Measurements from ENCODE around the gene ISL2. TPM values are rescaled to one million over a fixed set of nuclear protein-coding genes. Genes with fewer than 3 reads are reported as not detected.
"Not testable (repeated sequence)": the region's sequence is repeated elsewhere in the genome, so short reads cannot be mapped to it uniquely, and the experiment has no call there.

The ISL2 gene
- total RNA-seq: not detected
- not detected for polyA plus RNA-seq
- 0 to 0.25 (median 0) reads per million in 6 experiments for total RNA-seq

DNA sequence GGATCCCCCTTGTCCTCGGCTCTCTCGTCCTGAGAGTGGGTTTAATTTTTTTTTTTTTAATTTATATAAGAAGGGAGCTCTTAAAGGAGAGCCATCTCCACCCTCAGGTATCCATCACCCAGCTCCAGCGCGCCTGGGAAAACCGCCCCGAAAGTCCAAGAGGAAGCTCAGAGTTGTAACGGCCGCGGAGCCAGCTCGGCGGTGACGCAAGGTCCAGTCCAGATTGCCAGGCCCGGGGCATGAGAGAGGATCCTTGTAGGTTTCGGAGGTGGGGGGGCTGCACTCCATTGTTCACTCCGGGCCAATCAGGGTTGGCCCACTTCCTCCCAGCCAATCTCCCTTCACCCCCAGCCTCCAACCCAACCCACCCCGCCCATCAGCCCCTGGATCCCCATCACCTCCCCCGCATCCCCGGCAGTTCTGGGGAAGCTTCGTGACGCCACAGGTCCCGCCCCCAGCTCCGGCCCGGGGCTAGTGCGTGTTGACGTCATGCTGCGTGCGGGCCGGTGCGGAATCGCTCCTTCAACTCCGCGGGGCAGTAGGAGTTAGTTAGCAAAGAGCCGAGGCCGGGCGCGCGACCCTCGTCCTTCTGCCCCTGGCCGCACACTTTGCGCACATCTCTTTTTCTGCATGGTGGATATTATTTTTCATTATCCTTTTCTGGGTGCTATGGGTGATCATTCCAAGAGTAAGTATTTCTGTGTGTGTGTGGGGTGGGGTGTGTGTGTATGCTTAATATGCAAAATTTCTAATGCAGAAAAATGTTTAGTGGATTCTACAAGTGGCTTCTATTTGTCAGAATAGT lies at the start of gene ISL2:
ISL2 (plus strand) TSS at position 520 of the 805 bp plus-strand sequence; CDS start at position 631, 111 bp downstream.
- Mint-ChIP-seq H3K4me1 (peaks cover 30 to 60% (median 50%) of the 10 kb centered on the region in 4 donors), H3K36me3 (peaks cover 0 to 9% (median 0%) of the 10 kb centered on the region in 3 donors), H3K4me3 (peak within 1 kb of the TSS; percentile 53 to 87 (median 72)), H3K27me3 (peaks cover 40 to 90% (median 66%) of the 10 kb centered on the region in 5 donors), H3K27ac (peak within 1 kb of the TSS in 1 of 10 donors; percentile 18), H3K9me3 (peaks cover 0 to 3% (median 0%) of the 10 kb centered on the region in 9 donors)
- POLR2A ChIA-PET: interaction anchor here (0.9 kb wide), 1 partner anchor 821 kb away, joined by 5 read pairs; no protein-coding TSS in a partner anchor
- ATAC-seq: no peak
- peak in 1 of 10 donors; percentile 21 for DNase-seq

DNA sequence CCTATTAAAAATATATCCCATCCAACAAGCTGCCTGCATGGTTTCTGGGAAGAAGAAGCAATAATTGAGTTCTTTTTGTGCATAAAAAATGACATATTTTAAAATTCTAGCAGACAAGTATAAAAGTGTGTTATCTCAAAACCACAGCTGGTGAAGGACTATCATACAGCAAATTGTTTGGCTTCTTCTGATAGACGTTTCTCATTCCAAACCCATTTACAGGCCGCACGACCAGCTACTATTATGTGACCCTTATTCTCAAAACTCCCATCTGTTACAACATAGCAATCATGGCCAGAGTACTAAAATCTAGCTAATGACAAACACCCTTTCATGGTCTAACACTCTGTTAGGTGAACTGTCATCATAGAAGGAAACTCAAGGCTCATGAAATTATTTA lies 47.0 kb upstream of the ISL2 start:
- POLR2A ChIA-PET: no interaction called here
- Mint-ChIP-seq H3K4me1 (peaks cover 8 to 26% (median 25%) of the 10 kb centered on the region in 4 donors), H3K4me3 (no peak overlapping the region), H3K9me3 (no peaks in the 10 kb centered on the region), H3K27me3 (no peaks in the 10 kb centered on the region), H3K36me3 (peaks cover 0 to 39% (median 12%) of the 10 kb centered on the region in 3 donors), H3K27ac (peak overlapping the region in 7 of 10 donors; percentile 1 to 67 (median 51))
- DNase-seq: no peak
- ATAC-seq: no peak

DNA sequence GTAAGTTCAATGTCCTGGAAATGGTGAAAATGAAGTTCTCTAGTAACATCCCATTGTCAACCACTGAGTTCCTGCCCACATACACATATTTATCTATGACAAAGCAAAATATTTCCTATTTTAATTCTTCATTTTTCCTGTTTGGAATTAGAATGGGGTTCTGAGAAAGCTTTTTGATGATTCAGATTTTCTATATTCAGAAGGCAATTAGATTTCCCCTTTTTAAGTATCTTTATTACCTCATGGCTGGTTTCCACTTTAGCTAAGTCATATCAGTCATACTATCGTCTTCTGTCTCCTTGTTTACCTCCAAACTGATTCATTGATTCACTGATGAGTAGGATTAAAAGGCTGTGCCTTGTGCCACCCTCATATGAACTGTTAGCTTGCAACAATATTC lies 43.2 kb upstream of the ISL2 start:
- Mint-ChIP-seq H3K27me3 (no peaks in the 10 kb centered on the region), H3K4me1 (peaks cover 8 to 33% (median 18%) of the 10 kb centered on the region in 4 donors), H3K9me3 (no peaks in the 10 kb centered on the region), H3K4me3 (no peak overlapping the region), H3K36me3 (peaks cover 0 to 36% (median 12%) of the 10 kb centered on the region in 3 donors), H3K27ac (peak overlapping the region in 3 of 10 donors; percentile 11 to 53 (median 29))
- DNase-seq (no peak), ATAC-seq (no peak)
- POLR2A ChIA-PET: no interaction called here

DNA sequence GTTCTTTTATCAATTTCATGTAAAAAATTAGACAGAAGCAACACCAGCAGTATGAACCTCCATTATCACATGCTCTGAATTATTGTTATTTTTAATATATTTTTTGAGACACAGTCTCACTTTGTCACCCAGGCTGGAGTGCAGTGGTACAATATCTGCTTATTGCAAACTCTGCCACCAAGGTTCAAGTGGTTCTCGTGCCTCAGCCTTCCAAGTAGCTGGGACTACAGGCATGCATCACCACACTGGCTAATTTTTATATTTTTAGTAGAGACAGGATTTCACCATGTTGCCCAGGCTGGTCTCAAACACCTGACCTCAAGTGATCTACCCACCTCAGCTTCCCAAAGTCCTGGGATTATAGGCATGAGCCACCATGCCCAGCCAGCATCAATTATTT lies 42.1 kb upstream of the ISL2 start:
- ATAC-seq, H3K27me3 Mint-ChIP-seq, H3K4me3 Mint-ChIP-seq, H3K9me3 Mint-ChIP-seq, POLR2A ChIA-PET, DNase-seq: not testable (repeated sequence)
- Mint-ChIP-seq H3K36me3 (peaks cover 0 to 31% (median 12%) of the 10 kb centered on the region in 3 donors), H3K4me1 (peaks cover 8 to 35% (median 18%) of the 10 kb centered on the region in 4 donors), H3K27ac (peak overlapping the region in 5 of 10 donors; percentile 14 to 47 (median 24))

DNA sequence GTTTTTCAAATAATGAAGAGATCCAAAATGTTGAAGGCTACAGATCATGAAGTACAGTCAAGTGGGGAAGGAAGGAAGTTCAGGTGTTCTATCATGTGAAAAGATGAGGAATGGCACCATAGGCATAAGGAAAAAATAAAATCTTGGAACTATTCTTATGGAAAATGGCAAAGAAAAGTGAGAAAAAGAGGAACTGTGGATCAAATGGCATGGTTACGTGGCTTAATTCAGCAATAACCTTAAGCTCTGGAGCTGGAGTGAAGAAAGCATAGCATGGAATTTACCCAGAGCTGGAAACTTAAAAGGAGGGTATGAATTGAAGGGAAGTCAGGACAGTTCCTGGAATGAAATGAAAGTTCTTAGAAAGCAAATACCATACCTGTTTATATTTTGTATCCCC lies 39.7 kb upstream of the ISL2 start:
- Mint-ChIP-seq H3K27me3 (no peaks in the 10 kb centered on the region), H3K9me3 (no peaks in the 10 kb centered on the region), H3K4me3 (no peak overlapping the region), H3K36me3 (peaks cover 0 to 16% (median 5%) of the 10 kb centered on the region in 3 donors), H3K27ac (peak overlapping the region in 1 of 10 donors; percentile 23), H3K4me1 (peaks cover 8 to 37% (median 19%) of the 10 kb centered on the region in 4 donors)
- no peak for DNase-seq
- no peak for ATAC-seq
- POLR2A ChIA-PET: no interaction called here

DNA sequence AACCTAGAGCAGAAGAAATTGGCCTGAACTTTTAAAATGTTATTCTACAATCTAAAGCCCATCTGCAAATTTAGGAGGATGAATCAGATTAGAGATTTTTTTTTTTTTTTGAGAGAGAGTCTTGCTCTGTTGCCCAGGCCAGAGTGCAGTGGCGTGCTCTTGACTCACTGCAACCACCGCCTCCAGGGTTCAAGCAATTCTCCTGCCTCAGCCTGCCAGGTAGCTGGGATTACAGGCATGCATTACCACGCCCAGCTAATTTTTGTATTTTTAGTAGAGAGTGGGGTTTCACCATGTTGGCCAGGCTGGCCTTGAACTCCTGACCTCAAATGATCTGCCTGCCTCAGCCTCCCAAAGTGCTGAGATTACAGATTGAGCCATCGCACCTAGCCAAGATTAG lies 38.6 kb upstream of the ISL2 start:
- ATAC-seq, H3K27me3 Mint-ChIP-seq, POLR2A ChIA-PET, H3K4me3 Mint-ChIP-seq, H3K36me3 Mint-ChIP-seq, H3K27ac Mint-ChIP-seq, H3K9me3 Mint-ChIP-seq, DNase-seq: not testable (repeated sequence)
- peaks cover 8 to 44% (median 22%) of the 10 kb centered on the region in 4 donors for H3K4me1 Mint-ChIP-seq

DNA sequence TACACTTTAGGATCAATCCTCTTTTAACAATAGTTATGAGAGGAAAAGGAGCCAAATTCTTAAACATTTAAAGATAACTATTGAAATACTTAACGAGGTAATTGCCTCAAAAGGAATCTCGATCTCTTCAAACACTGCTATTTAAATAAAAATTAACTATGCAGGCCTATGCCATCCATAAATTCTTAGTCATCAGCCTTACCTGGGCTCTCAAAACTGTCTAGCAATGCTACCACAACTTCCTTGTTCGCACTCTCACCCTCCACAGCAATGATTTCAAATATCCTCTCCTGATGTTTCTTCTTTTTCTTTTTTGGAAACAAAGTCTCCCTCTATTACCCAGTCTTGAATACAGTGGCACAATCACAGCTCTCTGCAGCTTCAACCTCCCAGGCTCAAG lies 37.6 kb upstream of the ISL2 start:
- POLR2A ChIA-PET: no interaction called here
- Mint-ChIP-seq H3K9me3 (no peaks in the 10 kb centered on the region), H3K27ac (no peak overlapping the region), H3K27me3 (no peaks in the 10 kb centered on the region), H3K4me1 (peaks cover 7 to 45% (median 22%) of the 10 kb centered on the region in 4 donors), H3K36me3 (peaks cover 0 to 4% (median 2%) of the 10 kb centered on the region in 3 donors), H3K4me3 (no peak overlapping the region)
- ATAC-seq: no peak
- no peak for DNase-seq

DNA sequence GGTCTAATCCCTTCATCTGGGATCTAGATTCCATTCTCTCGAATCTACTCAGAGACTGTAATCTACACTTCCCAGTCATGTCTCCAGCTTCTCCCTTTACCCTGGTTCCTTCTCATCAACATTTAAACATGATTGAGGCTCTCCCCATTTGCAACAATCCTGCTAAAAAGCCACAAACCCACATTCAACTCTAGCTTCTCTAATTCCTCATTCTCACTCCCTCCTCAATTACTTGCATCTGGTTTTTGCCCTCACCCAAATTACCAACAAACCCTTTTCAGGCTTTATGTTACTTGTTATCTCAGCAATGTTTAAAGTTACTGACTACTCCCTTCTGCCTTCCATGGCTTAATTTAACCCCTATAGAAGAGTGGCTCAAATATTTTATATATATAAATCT lies 36.8 kb upstream of the ISL2 start:
- POLR2A ChIA-PET: no interaction called here
- no peak for ATAC-seq
- Mint-ChIP-seq H3K4me3 (no peak overlapping the region), H3K4me1 (peaks cover 8 to 44% (median 21%) of the 10 kb centered on the region in 4 donors), H3K27me3 (no peaks in the 10 kb centered on the region), H3K27ac (no peak overlapping the region), H3K36me3 (peaks cover under 1 to 4% (median 2%) of the 10 kb centered on the region in 3 donors), H3K9me3 (no peaks in the 10 kb centered on the region)
- no peak for DNase-seq

DNA sequence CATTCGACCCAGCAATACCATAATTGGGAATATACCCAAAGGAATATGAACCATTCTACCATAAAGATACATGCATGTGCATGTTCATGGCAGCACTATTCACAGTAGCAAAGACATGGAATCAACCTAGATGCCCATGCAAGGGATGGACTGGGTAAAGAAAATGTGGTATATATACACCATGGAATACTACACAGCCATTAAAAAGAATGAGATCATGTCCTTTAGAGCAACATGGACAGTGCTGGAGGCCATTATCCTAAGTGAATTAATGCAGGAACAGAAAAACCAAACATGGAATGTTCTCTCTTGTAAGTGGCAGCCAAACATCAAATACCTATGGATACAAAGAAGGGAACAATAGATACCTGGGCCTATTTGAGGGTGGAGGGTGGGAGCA lies 32.7 kb upstream of the ISL2 start:
- H3K36me3 Mint-ChIP-seq: peaks cover 4 to 7% (median 4%) of the 10 kb centered on the region in 3 donors
- DNase-seq: no peak
- ATAC-seq: no peak
- H3K27ac Mint-ChIP-seq: no peak overlapping the region
- H3K9me3 Mint-ChIP-seq: peaks cover 0 to 4% (median 0%) of the 10 kb centered on the region in 9 donors
- no peak overlapping the region for H3K4me3 Mint-ChIP-seq
- peaks cover 15 to 45% (median 38%) of the 10 kb centered on the region in 4 donors for H3K4me1 Mint-ChIP-seq
- POLR2A ChIA-PET: no interaction called here
- no peaks in the 10 kb centered on the region for H3K27me3 Mint-ChIP-seq

DNA sequence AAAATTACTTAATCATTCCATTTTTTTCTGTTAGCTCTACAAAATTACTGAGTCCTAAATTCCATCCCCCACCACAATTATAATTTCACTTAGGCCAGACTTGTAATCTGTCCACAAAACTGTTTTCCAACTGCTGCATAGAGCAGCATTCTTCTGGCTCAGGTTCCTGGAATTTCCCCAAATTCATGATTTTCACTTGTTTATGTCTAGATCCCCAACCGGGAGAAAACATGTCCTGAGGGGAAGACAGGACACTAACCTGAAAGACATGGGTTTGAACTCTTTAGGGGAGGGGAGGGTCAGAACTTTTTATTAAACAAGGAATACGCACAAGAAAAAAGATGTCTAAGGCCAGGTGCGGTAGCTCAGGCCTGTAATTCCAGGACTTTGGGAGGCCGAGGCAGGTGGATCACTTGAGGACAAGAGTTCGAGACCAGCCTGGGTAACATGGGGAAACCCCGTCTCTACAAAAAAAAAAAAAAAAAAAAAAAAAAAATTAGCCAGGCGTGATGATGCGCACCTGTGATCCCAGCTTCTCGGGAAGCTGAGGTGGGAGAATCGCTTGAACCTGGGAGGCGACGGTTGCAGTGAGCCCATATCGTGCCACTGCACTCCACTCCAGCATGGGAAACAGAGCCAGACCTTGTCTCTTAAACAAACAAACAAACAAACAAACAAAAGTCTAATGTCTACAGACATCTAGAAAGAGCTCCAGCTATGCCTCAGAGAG lies 26.8 kb upstream of the ISL2 start:
- DNase-seq (no peak), ATAC-seq (no peak)
- POLR2A ChIA-PET: interaction anchor here (0.6 to 0.9 kb wide), 3 partner anchors 14 to 503 kb away, joined by 3 to 10 read pairs (median 3); no protein-coding TSS in a partner anchor
- peak overlapping the region in 5 of 10 donors; percentile 44 to 92 (median 85) for H3K27ac Mint-ChIP-seq
- H3K36me3 Mint-ChIP-seq: peaks cover 4 to 6% (median 4%) of the 10 kb centered on the region in 3 donors
- no peaks in the 10 kb centered on the region for H3K27me3 Mint-ChIP-seq
- peak overlapping the region; percentile 60 to 94 (median 90) for H3K4me3 Mint-ChIP-seq
- H3K4me1 Mint-ChIP-seq: peaks cover 20 to 55% (median 52%) of the 10 kb centered on the region in 4 donors
- H3K9me3 Mint-ChIP-seq: peaks cover 0 to 4% (median 0%) of the 10 kb centered on the region in 9 donors

DNA sequence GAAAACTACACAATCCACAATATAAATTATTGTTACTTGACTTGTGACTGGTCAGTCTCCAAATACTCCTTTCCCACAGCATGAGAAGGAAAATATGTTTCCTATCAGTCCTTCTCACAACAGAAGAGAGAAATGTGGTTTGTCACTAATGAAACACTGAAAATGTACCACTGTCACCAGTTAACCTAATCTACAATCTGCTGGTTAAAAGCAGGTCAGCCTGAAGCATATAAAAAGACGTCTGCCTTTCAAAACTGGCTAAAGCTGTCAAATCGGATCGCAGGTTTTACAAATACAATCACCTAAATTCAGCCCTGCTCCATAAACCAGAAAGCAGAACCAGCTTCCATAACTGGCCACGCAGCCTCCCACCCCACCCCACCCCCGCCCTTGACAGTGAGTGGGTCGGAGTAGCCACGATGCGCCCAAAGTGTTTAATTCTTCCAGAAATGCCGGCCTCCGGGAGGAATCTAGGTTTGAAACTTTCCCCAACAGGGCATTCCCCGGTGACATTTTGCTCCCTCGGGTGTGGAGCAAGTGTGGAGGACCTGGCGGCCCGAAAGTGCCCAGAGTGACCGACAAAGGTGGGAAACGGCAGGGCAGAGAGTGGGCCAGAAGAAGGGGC lies 26.0 kb upstream of the ISL2 start:
- ATAC-seq (peak; percentile 2 to 10), DNase-seq (peak in 2 of 10 donors; percentile 5 to 13)
- Mint-ChIP-seq H3K27ac (peak overlapping the region; percentile 65 to 94 (median 88)), H3K9me3 (no peaks in the 10 kb centered on the region), H3K27me3 (peaks cover 0 to 1% (median 0%) of the 10 kb centered on the region in 5 donors), H3K36me3 (peaks cover 0 to 2% (median 0%) of the 10 kb centered on the region in 3 donors), H3K4me1 (peaks cover 19 to 52% (median 46%) of the 10 kb centered on the region in 4 donors), H3K4me3 (peak overlapping the region; percentile 87 to 94 (median 92))
- POLR2A ChIA-PET: interaction anchor here (0.6 kb wide), 1 partner anchor 503 kb away, joined by 3 read pairs; no protein-coding TSS in a partner anchor

Data from naive thymus-derived CD8-positive, alpha-beta T cell (primary cell).